Neutrophil (primary cell): ENCODE data around the gene ERICH6B.

Experiments used
- H3K27ac ChIP-seq: fragments of 200-600 bp; sonication (generic); 2 replicates; pipeline ENCODE4 v1.5.1; 2016; ENCODE audit warnings: mild to moderate bottlenecking, moderate library complexity
- H3K27me3 ChIP-seq: fragments of 200-600 bp; sonication (generic); 2 replicates; pipeline ENCODE4 v1.6.0; 2016; ENCODE audit warnings: mild to moderate bottlenecking
- H3K36me3 ChIP-seq: fragments of 200-600 bp; sonication (generic); 2 replicates; pipeline ENCODE4 v1.5.1; 2017
- H3K4me1 ChIP-seq, 2 experiments: fragments of 200-600 bp in 1 of 2; sonication (generic) in 1 of 2; 1 replicate in 1 of 2; 2 replicates in 1 of 2; pipeline versions ENCODE4 v1.5.1 to v1.6.1; 2013 to 2016; ENCODE audit warnings: low read depth in 1 of 2, low read length in 1 of 2, mild to moderate bottlenecking in 1 of 2, moderate library complexity in 1 of 2; ENCODE audit not compliant: control insufficient read depth in 1 of 2, insufficient read depth in 1 of 2
- H3K4me3 ChIP-seq, 2 experiments: fragments of 200-600 bp in 1 of 2; sonication (generic) in 1 of 2; 1 replicate in 1 of 2; 2 replicates in 1 of 2; pipeline ENCODE4 v1.5.1; 2013 to 2016; ENCODE audit warnings: low read depth in 1 of 2, low read length in 1 of 2, mild to moderate bottlenecking in 1 of 2, moderate library complexity in 1 of 2
- H3K9me3 ChIP-seq: fragments of 200-600 bp; sonication (generic); 2 replicates; pipeline ENCODE4 v1.5.1; 2016
- CTCF ChIP-seq: fragments of 200-600 bp; sonication (generic); IDR thresholded peaks from 2 replicates; pipeline ENCODE4 v1.5.1; 2016; ENCODE audit warnings: antibody characterized with exemption

Gene ERICH6B

GRCh38 chr13:45540864-45541263 lies 74.7 kb downstream of the ERICH6B start:
- H3K27me3 ChIP-seq = no peaks in the 10 kb centered on the region
- H3K9me3 ChIP-seq = no peaks in the 10 kb centered on the region
- no peak for TF ChIP-seq CTCF
- no peak overlapping the region for H3K4me3 ChIP-seq
- no peaks in the 10 kb centered on the region for H3K4me1 ChIP-seq
- peaks cover 16% of the 10 kb centered on the region for H3K36me3 ChIP-seq
- no peak overlapping the region for H3K27ac ChIP-seq

GRCh38 chr13:45540195-45540594 lies 75.3 kb downstream of the ERICH6B start:
- no peak for TF ChIP-seq CTCF
- Histone ChIP-seq H3K27me3 (no peaks in the 10 kb centered on the region), H3K4me3 (no peak overlapping the region)

GRCh38 chr13:45538382-45538781 lies 77.2 kb downstream of the ERICH6B start:
- no peaks in the 10 kb centered on the region for H3K4me1 ChIP-seq
- H3K9me3 ChIP-seq = no peaks in the 10 kb centered on the region
- H3K36me3 ChIP-seq = peaks cover 41% of the 10 kb centered on the region
- H3K27me3 ChIP-seq = no peaks in the 10 kb centered on the region
- TF ChIP-seq CTCF = no peak
- H3K27ac ChIP-seq = no peak overlapping the region
- H3K4me3 ChIP-seq = no peak overlapping the region

More at GRCh38 chr13:45540195-45540594, 75.3 kb downstream of the ERICH6B start:
- H3K4me1 ChIP-seq = no peaks in the 10 kb centered on the region
- no peaks in the 10 kb centered on the region for H3K9me3 ChIP-seq
- peaks cover 23% of the 10 kb centered on the region for H3K36me3 ChIP-seq
- no peak overlapping the region for H3K27ac ChIP-seq

DNA sequence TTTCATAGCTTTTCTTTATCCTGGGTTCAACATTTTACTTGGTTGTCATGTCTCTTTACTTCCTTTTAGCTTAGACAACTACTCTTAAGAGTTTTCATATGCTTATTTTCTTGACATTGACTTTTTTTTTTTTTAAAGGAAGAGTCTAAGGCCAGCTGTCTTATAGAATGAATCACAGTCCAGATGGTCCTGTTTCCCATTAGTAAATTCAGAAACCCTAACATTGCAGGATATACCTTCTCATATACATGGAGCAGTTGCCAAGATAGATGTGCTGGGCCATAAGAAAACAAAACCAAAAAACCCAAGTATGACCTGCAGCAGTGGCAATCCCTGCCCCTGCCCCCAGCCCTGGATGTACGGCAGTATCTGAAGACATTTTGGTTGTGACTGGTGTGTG lies 78.0 kb downstream of the ERICH6B start:
- no peaks in the 10 kb centered on the region for H3K4me1 ChIP-seq
- H3K36me3 ChIP-seq = peaks cover 50% of the 10 kb centered on the region
- no peak for TF ChIP-seq CTCF

DNA sequence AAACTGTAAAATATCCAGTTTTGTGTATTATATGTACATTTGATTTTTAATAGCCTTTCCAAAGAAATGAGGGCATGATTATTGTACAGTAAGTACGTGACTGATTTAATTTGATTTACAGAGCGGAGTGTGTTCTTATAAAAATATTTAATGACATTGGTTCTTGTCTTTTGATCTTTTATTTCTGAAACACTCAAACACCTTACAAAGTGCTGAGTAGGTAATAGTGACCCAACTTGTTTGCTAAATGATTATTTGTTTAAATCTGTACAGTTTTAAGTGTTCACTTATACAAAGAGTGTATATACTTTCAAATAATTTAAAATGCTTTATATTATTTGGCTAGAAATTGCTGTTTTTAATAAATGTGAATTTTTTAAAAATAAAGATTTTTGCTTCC lies 79.3 kb downstream of the ERICH6B start:
- Histone ChIP-seq H3K27me3 (no peaks in the 10 kb centered on the region), H3K9me3 (no peaks in the 10 kb centered on the region), H3K4me1 (no peaks in the 10 kb centered on the region), H3K36me3 (peaks cover 61% of the 10 kb centered on the region), H3K27ac (no peak overlapping the region), H3K4me3 (no peak overlapping the region)
- TF ChIP-seq CTCF = no peak

More for the DNA sequence above, 78.0 kb downstream of the ERICH6B start:
- Histone ChIP-seq H3K27ac (no peak overlapping the region), H3K4me3 (no peak overlapping the region), H3K27me3 (no peaks in the 10 kb centered on the region), H3K9me3 (no peaks in the 10 kb centered on the region)

GRCh38 chr13:45534604-45535003 lies 80.9 kb downstream of the ERICH6B start:
- no peak overlapping the region for H3K27ac ChIP-seq
- H3K4me1 ChIP-seq = no peaks in the 10 kb centered on the region
- H3K36me3 ChIP-seq = peaks cover 77% of the 10 kb centered on the region
- no peak overlapping the region for H3K4me3 ChIP-seq
- no peaks in the 10 kb centered on the region for H3K9me3 ChIP-seq
- no peak for TF ChIP-seq CTCF
- H3K27me3 ChIP-seq = no peaks in the 10 kb centered on the region
